LNCAP (cell line): ENCODE data around the gene SUSD6.

Experiments used
- TF ChIP-seq, protein P1 (sequence below): fragments of 450-650 bp; IDR thresholded peaks from 2 replicates; pipeline ENCODE4 v1.5.1; 2017; ENCODE audit warnings: mild to moderate bottlenecking

Gene SUSD6

DNA sequence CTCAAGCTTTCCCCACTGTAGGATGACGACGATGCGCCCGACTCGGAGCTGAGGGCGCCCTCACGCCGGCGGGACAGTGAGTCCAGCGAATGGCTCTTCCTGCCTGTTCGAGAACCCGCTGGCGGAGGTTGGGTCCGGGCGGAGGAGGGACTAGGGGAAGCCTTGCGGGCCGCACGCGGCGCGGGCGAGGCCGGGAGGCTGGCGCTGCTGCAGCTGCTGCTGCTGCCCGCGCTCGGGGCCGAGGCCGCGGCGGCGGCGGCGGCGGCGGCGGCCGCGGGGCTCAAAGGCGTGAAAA, 38.6 kb upstream of the SUSD6 start:
- TF ChIP-seq, protein P1, sequence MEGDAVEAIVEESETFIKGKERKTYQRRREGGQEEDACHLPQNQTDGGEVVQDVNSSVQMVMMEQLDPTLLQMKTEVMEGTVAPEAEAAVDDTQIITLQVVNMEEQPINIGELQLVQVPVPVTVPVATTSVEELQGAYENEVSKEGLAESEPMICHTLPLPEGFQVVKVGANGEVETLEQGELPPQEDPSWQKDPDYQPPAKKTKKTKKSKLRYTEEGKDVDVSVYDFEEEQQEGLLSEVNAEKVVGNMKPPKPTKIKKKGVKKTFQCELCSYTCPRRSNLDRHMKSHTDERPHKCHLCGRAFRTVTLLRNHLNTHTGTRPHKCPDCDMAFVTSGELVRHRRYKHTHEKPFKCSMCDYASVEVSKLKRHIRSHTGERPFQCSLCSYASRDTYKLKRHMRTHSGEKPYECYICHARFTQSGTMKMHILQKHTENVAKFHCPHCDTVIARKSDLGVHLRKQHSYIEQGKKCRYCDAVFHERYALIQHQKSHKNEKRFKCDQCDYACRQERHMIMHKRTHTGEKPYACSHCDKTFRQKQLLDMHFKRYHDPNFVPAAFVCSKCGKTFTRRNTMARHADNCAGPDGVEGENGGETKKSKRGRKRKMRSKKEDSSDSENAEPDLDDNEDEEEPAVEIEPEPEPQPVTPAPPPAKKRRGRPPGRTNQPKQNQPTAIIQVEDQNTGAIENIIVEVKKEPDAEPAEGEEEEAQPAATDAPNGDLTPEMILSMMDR = no peak

DNA sequence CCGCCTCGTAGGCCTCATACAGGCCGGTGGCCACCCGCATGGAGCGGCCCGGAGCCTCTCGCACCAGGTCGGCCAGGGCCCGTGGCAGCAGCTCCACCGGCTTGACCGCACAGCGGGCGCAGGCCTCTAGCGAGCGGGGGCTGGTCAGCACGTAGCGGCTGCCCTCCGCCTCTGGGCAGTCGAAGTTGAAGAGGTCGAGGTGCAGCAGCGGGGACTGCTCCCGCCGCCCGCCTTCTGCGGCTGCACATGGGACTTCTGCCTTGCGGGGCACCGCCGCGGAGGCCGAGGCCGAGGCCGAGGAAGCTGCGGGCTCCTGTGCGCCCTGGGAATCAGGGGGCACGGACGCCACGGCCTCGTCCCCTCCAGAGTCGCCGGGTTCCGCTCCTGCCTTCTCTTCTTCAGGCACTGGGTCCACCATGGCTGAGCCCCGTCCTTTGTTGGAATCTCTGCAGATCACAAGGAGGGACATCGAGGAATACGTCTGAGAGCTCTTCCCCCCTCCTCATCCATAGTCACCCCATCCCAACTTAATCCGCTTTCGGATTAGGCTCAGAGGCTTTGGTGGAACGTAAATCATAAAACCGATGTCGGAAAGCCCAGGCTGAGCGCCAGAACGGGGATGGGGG, 38.1 kb upstream of the SUSD6 start:
- TF ChIP-seq, protein P1 = no peak

DNA sequence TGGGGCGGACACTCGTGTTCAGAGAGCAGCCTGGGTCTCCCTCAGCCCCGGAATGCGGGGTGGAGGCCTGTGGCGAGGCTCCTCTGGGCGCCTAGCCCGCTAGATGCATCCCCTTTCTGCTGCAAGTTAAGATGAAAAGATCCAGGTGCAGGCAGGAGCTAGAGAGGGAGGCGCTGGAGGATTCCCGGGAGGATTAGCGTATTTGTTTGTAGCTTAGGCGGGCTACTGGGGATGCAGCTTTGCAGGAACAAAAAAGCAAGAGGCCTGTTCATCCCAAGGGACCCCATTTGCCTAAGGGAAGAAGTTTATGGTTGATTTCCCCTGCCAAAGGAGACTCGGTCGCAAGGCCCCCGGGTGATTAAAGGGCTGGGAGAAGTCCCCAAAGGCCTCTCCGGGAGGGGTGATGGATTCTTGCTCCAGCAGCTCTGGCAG, 37.5 kb upstream of the SUSD6 start:
- TF ChIP-seq, protein P1 = no peak

DNA sequence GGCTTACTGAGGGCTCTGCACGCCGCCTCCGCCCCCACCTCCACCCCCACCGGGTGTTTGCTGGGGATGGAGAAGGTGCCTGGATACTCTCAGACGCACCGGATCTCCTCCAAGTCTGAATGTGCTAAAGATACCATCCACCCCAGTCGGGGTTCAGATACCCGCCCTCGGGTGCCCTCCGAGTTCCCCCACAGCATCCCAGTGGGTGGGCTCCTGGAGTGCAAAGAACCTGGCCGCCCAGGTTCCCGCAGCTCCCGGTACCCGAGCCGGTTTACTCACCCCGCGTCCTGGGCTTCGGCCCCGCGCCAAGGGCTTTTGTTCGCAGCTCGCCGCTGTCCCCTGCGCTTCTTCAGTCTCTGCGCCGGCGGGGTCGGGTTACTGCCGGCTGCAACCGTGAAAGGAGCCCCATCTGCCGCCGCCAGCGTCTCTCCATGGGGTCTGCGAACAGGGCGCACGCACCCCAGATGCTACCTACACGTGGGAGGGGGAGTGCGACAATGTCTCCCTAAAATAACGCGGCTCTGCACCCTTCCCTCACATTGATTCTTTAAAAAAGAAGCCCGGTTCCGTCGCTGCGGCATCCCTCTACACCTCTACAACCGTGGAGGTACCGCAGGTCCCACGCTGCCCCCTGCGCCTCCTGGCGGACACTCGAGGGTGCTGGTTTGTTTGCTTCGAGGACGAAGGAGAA, 37.0 kb upstream of the SUSD6 start, which contains the start of gene CCDC177:
Gene CCDC177, minus strand, starts transcription at position 609 of the 691 bp plus-strand sequence. CDS start 1,249 bp downstream, outside the sequence.
- TF ChIP-seq, protein P1 = peak; percentile 95

DNA sequence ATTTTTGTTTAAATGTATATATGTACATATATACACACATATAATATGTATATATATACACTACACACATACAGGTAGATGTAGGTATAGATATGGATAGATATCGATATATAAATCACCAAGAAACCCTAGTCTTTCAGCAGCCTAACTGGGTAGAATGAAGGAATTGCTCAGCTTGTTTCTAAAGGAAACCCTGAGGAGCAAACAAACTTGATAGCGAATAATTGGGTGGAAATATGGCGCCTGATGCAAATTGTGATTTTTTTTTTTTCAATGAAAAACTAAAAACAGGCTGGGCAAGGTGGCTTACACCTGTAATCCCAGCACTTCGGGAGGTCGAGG, 36.5 kb upstream of the SUSD6 start:
- TF ChIP-seq, protein P1 = peak; percentile 31; the same call in 1 of the 2 replicates

DNA sequence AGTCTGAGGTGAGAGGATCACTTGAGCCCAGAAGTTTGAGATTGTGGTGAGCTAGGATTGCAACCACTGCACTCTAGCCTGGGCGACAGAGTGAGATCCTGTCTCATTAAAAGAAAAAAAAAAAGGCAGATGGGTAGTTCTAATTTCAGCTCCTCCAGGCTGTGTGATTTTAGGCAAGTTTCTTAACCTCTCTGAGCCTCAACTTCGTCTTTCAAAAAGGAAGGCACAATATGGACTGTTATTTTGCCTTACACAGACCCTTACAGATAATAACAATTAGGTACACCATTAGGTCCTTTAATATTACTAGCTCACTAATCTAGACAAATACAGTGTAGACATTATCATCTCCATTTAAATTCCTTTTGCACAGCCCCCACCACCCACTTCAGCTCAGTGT, 31.9 kb upstream of the SUSD6 start:
- TF ChIP-seq, protein P1 = no peak

DNA sequence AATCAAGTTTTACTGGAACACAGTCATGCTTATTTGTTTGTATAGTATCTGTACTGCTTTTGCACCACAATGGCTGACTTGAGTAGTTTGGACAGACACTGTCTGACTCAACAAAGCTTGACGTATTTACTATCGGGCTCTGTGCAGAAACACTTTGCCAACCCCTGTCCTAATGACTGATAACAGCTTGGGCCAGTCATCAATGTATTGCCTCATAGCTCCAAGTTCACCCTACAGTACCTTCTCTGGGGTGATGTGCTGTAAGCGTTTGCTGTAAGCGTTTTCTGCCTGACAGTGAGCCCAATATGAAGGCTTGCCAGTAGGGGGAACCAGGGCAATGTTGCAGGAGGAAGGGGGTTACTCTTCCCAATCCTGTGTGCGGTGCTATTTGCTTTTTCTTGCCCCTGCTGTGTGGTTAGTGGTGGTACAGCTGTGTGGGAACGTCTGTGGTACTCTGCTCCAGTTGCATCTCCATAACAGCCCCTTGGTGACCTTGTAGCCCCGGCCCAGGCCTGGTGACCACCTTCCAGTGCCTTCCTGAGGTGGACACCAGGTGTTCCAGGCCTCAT, 31.3 kb upstream of the SUSD6 start:
- TF ChIP-seq, protein P1 = peak; percentile 30; the same call in 1 of the 2 replicates
